ENCODE data around the gene MSMP. TPM values are rescaled to one million over a fixed set of nuclear protein-coding genes. Genes with fewer than 3 reads are reported as not detected.

MSMP gene
- total RNA-seq, 1 donor from 2014 or later = not detected

GRCh38 chr9:35713578-35713977 is 40.5 kb downstream of the MSMP start:
- Mint-ChIP-seq H3K4me3 (ENCODE audit: unreplicated experiment) (no peak overlapping the region), H3K4me1 (ENCODE audit: low read depth, unreplicated experiment) (peaks cover 12% of the 10 kb centered on the region), H3K27ac (ENCODE audit: unreplicated experiment) (no peak overlapping the region), H3K9me3 (ENCODE audit: unreplicated experiment) (no peaks in the 10 kb centered on the region), H3K27me3 (ENCODE audit: low read depth, unreplicated experiment) (no peaks in the 10 kb centered on the region), H3K36me3 (ENCODE audit: low read depth, unreplicated experiment) (peaks cover 40% of the 10 kb centered on the region)
- H3K27me3 ChIP-seq (ENCODE audit: insufficient read depth, low read length) = no peaks in the 10 kb centered on the region
- H3K4me3 ChIP-seq (ENCODE audit: insufficient read depth, low read depth, low read length) = no peak overlapping the region
- H3K9me3 ChIP-seq (ENCODE audit: insufficient read depth, low read depth, low read length) = no peaks in the 10 kb centered on the region
- H3K4me1 ChIP-seq (ENCODE audit: insufficient read depth, low read length) = no peaks in the 10 kb centered on the region
- TF ChIP-seq EZH2 (IDR thresholded peaks at IDR 0.05; ENCODE audit: insufficient read depth, low read length) (no peak), CTCF (IDR thresholded peaks at IDR 0.05; ENCODE audit: insufficient read depth, low read depth, low read length) (no peak)
- DNase-seq (ENCODE audit: low read depth) (no peak), FAIRE-seq (no peak)
- peaks cover 85% of the 10 kb centered on the region for H3K36me3 ChIP-seq (ENCODE audit: insufficient read depth, low read length)
- H3K27ac ChIP-seq (ENCODE audit: low read depth, low read length) = no peak overlapping the region
- H3K79me2 ChIP-seq (ENCODE audit: insufficient read depth, low read length) = peaks cover 60% of the 10 kb centered on the region
- no peak overlapping the region for H3K4me2 ChIP-seq (ENCODE audit: low read length)
- no peak overlapping the region for H2AFZ ChIP-seq (ENCODE audit: low read depth, low read length)
- H3K9ac ChIP-seq (ENCODE audit: low read length) = no peak overlapping the region
- peaks cover 90% of the 10 kb centered on the region for H4K20me1 ChIP-seq (ENCODE audit: insufficient read depth, low read length)

- no peak overlapping the region for H3K4me3 ChIP-seq (ENCODE audit: insufficient read depth, low read depth, low read length)
- no peak overlapping the region for H3K27ac ChIP-seq (ENCODE audit: low read depth, low read length)
- Mint-ChIP-seq H3K4me3 (ENCODE audit: unreplicated experiment) (no peak overlapping the region), H3K4me1 (ENCODE audit: low read depth, unreplicated experiment) (peaks cover 12% of the 10 kb centered on the region), H3K27me3 (ENCODE audit: low read depth, unreplicated experiment) (no peaks in the 10 kb centered on the region), H3K36me3 (ENCODE audit: low read depth, unreplicated experiment) (peaks cover 39% of the 10 kb centered on the region), H3K9me3 (ENCODE audit: unreplicated experiment) (no peaks in the 10 kb centered on the region), H3K27ac (ENCODE audit: unreplicated experiment) (no peak overlapping the region)
- FAIRE-seq = no peak
- H3K4me1 ChIP-seq (ENCODE audit: insufficient read depth, low read length) = no peaks in the 10 kb centered on the region
- no peak overlapping the region for H2AFZ ChIP-seq (ENCODE audit: low read depth, low read length)
- TF ChIP-seq EZH2 (IDR thresholded peaks at IDR 0.05; ENCODE audit: insufficient read depth, low read length) (no peak), CTCF (IDR thresholded peaks at IDR 0.05; ENCODE audit: insufficient read depth, low read depth, low read length) (no peak)
- H3K9me3 ChIP-seq (ENCODE audit: insufficient read depth, low read depth, low read length) = no peaks in the 10 kb centered on the region
- H3K36me3 ChIP-seq (ENCODE audit: insufficient read depth, low read length) = peaks cover 85% of the 10 kb centered on the region
- H4K20me1 ChIP-seq (ENCODE audit: insufficient read depth, low read length) = peaks cover 90% of the 10 kb centered on the region
- DNase-seq (ENCODE audit: low read depth) = no peak
- no peaks in the 10 kb centered on the region for H3K27me3 ChIP-seq (ENCODE audit: insufficient read depth, low read length)
- H3K79me2 ChIP-seq (ENCODE audit: insufficient read depth, low read length) = peaks cover 59% of the 10 kb centered on the region
- no peak overlapping the region for H3K4me2 ChIP-seq (ENCODE audit: low read length)
- H3K9ac ChIP-seq (ENCODE audit: low read length) = no peak overlapping the region
These were observed 41.2 kb downstream of the MSMP start for GRCh38 chr9:35712762-35713400.

All from astrocyte (in vitro differentiated cells and primary cell).